ENCODE data around the gene CNTNAP2.
A peak's percentile ranks its signal among the peaks of the same experiment; 100 is the strongest.

CNTNAP2 gene

DNA sequence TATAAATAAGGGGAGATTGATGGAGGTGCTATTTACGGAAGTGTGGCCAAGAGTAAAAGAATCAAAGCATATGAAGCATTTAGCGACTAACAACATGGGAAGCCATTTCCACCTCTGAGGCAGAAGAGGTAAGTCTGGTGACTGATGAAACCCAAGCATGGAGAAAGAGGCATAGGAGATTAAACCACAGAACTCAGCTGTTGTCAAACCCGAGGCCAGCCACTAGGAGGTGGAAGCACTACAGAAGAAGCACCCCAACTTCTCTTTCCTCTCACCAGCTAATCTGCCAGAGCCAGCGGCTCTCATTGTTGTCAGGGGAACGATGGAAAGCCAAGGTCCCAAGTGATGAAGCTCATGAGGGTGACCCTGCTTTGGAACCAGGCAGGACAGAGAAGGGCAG is 19.6 kb upstream of the CNTNAP2 start:
- DNase-seq (ENCODE audit: low spot score) = no peak

DNA sequence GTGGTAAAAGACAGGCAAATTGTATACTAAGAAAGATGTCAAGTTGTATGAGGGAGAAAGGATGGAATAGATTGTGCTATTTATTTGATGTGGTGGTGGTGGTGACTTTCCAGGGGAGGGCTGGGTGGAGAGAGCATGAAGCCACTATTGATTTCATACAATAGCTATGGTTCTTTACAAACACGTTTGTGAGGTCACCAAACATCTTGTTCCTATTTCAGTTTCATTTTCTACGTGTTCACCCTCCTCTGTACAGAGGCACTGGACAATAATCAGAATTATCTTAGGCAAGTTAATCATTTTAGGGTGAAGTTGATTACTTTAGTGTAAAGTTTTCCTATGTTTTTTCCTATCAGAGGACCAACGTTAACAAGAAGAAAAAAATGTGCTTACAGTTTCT is 10.3 kb upstream of the CNTNAP2 start:
- DNase-seq (ENCODE audit: low spot score) = no peak
- no peak for TF ChIP-seq CTCF (IDR thresholded peaks at IDR 0.05; ENCODE audit: extremely low read depth, missing control alignments)

More for the DNA sequence above, 19.6 kb upstream of the CNTNAP2 start:
- TF ChIP-seq CTCF (IDR thresholded peaks at IDR 0.05; ENCODE audit: extremely low read depth, missing control alignments) = no peak

DNA sequence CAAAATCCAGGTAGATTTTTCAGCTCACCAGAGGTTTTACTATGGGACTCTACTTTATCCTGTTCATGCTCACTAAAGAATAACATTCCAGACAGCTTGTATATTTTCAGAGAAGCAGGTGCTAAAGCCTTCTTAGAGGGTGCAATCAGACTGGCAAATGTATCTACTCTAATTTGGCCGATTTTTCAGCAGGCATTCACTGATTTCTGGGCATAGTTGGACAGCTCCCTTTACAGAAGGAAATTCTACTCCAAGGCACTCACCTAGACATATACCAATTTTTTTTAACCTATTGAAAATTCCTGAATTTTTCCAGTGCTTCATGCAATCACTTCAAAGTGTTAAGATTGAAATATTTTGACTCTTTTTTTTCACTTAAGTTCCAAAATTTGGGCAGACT is 3.8 kb upstream of the CNTNAP2 start:
- no peak for TF ChIP-seq CTCF (IDR thresholded peaks at IDR 0.05; ENCODE audit: extremely low read depth, missing control alignments)
- DNase-seq (ENCODE audit: low spot score) = no peak

- no peak for TF ChIP-seq CTCF (IDR thresholded peaks at IDR 0.05; ENCODE audit: extremely low read depth, missing control alignments)
- no peak for DNase-seq (ENCODE audit: low spot score)
Measured at GRCh38 chr7:146115548-146115850, 1.1 kb upstream of the CNTNAP2 start.

GRCh38 chr7:146115851-146116520 is 615 bp upstream of the CNTNAP2 start:
- peak; percentile 47 for DNase-seq (ENCODE audit: low spot score)

DNA sequence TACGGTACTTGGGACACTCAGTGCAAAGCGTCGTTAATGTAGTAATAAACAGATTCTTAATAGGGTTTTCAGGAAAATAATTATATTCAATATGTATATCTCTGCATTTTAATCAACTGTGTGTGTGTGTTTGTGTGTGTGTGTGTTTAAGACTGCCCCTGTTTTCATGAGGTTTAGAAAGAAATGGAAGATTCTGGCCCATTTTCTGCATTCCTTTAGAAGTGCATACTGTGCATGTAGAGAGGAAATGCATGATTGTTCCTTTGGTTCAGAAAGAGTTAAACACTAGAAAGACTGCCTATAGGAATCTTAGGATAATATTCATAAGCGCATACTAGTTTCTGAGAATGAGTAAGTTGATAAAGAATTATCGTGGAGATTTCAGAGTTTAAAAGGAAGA is 975 bp downstream of the CNTNAP2 start:
- no peak for DNase-seq (ENCODE audit: low spot score)
- TF ChIP-seq CTCF (IDR thresholded peaks at IDR 0.05; ENCODE audit: extremely low read depth, missing control alignments) = no peak

More at GRCh38 chr7:146115851-146116520, 615 bp upstream of the CNTNAP2 start:
- TF ChIP-seq CTCF (IDR thresholded peaks at IDR 0.05; ENCODE audit: extremely low read depth, missing control alignments) = no peak

DNA sequence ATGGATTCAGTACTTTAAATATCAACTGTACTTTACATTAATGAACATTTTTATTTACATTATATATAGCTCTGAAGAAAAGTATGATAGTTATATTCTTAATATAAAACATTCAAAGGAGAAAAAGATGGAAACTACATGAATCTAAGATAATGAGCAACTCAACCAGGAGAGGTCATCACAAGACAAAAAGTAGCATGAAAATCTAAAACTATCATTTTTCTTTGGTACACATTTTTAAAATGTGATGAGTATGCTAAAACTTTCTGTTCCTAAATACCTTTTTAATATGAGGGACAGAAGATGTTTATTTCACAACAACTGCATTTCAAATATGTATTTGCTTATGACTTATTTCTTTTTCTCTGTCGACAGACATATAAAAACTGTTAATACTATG is 2.4 kb downstream of the CNTNAP2 start:
- no peak for DNase-seq (ENCODE audit: low spot score)
- TF ChIP-seq CTCF (IDR thresholded peaks at IDR 0.05; ENCODE audit: extremely low read depth, missing control alignments) = no peak
